CD4-positive, alpha-beta T cell treated with Interleukin-2 at 100 ng/mL for 4 hours (primary cell): ENCODE measurements around the gene UGT1A8.
"Not testable (repeated sequence)": the region's sequence is repeated elsewhere in the genome, so short reads cannot be mapped to it uniquely, and the experiment has no call there.

Experiments
- DNase-seq: peaks from one replicate; pipeline ENCODE4 v3.0.0-alpha.2; 2020; ENCODE audit warnings: low spot score

UGT1A8 gene

DNA sequence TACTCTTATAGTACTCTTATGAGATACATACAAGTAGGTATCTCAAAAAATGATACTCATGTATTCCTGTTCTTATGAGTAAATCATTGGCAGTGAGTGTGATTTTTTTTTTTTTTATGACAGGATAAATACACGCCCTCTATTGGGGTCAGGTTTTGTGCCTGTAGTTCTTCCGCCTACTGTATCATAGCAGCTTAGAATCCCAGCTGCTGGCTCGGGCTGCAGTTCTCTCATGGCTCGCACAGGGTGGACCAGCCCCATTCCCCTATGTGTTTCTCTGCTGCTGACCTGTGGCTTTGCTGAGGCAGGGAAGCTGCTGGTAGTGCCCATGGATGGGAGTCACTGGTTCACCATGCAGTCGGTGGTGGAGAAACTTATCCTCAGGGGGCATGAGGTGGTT is at the start of gene UGT1A8:
Gene UGT1A8, plus strand, starts transcription at position 158 of the 400 bp plus-strand sequence. Its CDS starts 75 bp downstream, at position 233.
- not testable (repeated sequence) for DNase-seq

DNA sequence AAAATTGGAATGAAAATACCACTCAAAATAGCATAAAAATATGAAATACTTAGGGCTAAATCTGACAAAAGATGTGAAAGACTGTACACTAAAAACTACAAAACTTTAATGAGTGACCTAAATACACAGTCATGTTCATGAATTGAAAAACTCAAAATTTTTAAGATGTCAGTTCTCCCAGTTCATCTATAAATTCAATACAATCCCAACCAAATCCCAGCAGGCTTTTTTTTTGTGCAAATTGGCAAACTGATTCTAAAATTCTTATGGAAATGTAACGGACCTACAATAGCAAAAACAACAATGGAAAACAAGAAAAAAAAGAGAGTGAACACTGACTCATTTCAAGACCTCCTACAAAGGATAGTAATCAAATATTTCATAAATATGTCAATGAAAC is 46.4 kb upstream of the UGT1A8 start:
- no peak for DNase-seq

DNA sequence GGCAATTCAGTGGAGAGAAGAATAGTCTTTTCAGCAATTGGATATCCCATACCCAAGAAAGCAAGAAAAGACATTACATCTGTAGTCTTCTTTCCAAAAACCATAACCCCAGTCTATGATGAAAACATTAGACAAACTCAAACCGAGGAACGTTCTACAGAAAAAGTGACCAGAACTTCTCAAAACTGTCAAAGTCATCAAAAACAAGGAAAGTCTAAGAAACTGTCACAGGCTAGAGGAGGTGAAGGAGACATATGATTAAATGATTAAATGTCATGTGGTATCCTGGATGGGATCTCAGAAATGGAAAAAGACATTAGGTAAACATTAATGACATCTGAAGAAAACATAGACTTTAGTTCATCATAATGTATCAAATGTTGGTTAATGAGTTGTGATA is 46.0 kb upstream of the UGT1A8 start:
- DNase-seq: no peak

DNA sequence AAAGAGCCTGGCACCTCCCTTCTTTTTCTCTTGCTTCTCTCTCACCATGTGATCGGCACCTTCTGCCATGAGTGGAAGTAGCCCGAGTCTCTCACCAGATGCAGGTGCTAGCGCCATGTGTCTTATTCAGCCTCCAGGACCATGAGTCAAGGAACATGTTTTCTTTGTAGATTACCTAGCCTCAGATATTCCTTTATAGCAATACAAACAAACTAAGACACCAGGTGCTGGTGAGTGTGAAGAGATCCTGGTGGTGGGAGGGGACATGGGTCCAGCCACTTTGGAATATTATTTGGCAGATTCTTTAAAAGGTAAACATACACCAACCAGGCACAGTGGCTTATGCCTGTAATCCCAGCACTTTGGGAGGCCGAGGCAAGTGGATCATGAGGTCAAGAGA is 45.0 kb upstream of the UGT1A8 start:
- no peak for DNase-seq

DNA sequence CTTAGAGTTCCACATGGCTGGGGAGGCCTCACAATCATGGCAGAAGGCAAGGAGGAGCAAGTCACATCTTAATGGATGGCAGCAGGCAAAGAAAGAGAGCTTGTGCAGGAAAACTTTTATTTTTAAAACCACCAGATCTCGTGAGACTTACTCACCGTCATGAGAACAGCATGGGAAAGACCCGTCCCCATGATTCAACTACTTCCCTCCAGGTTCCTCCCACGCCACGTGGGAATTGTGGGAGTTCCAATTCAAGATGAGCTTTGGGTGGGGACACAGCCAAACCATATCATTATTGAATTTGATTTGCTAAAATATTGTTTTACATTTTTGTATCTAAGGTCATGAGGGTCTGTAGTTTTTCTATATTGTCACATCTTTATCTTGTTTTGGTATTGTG is 40.1 kb upstream of the UGT1A8 start:
- not testable (repeated sequence) for DNase-seq

DNA sequence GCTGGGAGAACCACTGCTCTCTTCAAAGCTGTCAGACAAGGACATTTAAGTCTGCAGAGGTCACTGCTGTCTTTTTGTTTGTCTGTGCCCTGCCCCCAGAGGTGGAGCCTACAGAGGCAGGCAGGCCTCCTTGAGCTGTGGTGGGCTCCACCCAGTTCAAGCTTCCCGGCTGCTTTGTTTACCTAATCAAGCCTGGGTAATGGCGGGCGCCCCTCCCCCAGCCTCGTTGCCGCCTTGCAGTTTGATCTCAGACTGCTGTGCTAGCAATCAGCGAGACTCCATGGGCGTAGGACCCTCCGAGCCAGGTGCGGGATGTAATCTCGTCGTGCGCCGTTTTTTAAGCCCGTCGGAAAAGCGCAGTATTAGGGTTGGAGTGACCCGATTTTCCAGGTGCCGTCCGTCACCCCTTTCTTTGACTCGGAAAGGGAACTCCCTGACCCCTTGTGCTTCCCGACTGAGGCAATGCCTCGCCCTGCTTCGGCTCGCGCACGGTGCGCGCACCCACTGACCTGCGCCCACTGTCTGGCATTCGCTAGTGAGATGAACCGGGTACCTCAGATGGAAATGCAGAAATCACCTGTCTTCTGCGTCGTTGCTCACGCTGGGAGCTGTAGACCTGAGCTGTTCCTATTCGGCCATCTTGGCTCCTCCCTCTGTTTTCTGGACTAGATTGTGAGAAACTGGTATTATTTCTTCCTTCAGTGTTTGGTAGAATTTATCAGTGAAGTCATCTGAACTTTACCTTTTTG is 34.0 kb upstream of the UGT1A8 start:
- DNase-seq: not testable (repeated sequence)

DNA sequence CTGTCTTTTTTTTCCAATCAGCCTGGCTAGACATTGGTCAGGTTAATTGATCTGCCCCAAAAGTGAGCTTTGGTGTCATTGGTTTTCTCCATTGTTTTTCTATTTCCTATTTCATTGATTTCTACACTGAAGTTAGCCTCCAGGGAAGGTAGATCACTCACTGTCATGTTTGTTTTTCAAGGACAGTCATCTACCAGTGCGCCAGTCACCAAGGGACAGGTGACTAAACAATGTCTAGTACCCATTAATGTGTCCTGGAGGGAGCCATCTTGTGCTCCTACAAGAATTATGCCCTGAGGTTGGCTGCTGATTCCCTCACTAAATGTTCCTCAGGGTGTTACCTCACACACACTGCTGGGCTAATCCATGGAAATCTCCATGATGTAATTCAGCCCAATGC is 33.2 kb upstream of the UGT1A8 start:
- DNase-seq: no peak

DNA sequence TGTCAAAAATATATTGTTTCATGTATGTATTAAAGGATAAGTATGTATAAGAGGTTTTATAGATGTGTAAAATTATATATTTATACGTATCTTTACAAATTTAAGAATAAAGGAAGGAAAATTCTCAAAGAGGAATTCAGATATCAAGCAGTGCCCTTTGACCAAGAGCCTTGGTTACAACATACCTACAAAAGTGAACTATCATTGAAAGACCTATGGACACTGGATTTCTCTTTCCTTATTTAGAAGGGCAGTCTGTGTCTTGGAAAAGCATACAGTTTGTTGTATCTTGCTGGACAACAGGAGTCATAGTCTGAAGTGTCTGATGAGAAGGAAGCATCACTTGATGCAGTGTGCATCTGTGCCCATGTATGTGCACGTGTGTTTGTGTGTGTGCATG is 29.0 kb upstream of the UGT1A8 start:
- DNase-seq: no peak

DNA sequence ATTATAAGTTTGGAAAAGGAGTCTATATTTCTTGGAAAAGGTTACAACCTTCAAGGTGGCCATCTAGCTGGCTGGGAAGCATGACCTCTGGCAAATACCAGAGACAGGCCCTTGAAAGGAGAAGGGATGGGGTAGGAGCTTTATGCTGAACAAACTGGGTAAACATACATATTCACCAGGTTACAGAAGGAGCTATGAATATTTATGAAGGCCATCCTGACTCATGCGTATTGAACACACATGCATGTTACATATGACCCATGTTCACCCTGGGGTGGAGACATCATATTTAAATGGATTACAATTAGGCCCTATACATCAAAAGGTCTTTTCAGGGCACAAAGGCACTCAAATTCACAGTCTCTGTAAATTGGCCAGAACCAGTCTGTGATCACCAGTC is 24.7 kb upstream of the UGT1A8 start:
- DNase-seq: not testable (repeated sequence)

DNA sequence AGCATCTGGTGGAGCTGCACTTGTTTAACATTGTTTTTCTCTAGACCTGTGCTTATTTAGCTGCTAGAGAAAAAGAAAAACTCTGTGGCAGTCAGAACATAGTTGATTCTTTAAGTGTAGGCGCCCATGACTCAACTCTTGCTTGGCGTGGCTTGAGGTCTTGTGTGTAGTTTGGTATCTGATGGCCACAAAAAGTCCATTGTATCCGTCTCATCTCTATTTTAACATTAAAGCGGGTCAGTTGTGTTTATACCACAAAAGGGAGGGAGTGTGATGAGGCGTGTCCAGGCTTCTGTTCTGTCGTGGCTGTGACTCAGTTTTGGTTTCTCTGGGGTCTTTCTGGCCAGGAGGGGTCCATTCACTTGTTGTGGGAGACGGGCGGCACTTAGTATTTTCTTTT is 24.2 kb upstream of the UGT1A8 start:
- DNase-seq: no peak

DNA sequence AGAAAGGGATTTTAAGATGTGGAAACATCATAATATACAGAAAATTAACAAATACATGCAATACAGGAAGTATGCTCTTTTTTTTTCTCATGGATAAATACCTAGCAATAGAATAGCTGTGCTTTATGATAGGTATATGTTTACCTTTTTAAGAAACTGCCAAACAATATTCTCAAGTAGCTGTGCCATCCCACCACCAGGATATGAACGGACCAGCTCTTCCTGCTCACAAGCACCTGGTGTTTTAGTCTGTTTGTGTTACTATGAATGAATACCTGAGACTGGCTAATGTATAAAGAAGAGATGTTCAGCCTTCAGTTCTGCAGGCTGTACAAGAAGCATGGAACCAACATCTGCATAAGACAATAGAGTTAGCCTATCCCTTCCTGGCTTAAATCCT is 19.9 kb upstream of the UGT1A8 start:
- no peak for DNase-seq

DNA sequence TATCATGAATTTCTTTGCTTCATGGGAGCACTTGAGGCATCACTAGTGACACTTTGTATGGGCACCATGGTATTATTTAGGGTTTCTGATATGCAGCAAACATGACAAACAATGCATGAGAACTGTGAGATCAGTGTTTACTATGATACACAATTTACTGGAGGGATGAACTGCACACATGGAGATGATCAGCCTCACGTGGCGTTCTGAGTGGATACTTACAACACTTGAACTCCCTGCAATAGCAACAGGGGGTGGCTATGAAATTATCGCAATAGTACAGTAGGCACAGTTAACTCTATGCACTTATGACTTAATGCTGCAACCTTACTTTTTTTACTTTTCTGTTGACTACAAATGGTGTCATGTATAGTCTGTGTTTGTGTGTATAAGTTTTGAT is 18.5 kb upstream of the UGT1A8 start:
- no peak for DNase-seq

DNA sequence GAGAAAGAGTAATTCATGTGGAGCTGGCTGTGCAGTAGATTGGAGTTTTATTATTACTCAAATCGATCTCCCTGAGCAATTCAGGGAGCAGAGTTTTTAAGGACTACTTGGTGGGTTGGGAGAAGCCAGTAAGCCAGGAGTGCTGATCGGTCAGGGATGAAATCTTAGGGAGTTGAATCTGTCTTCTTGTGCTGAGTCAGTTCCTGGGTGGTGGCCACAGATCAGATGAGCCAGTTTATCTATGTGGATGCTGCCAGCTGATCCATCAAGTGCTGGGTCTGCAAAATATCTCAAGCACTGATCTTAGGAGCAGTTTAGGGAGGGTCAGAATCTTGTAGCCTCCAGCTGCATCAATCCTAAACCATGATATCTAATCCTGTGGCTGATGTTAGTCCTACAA is 17.0 kb upstream of the UGT1A8 start:
- no peak for DNase-seq

DNA sequence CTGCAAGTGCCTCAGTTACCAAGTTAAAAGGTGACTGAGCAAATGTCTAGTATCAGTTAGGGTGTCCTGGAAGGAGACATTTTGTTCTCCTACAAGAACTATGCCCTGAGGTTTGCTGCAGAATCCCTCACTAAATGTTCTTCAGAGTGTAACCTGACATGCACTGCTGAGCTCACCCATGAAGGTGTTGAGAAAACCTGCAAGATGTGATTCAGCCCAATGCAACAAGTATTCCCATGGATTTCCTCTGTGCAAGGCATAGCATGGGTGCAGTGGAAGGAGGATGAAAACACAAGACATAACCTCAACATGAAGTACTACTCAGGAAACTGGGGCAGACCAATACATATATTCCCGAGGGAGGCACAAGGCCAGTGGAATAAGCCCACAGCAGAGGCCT is 15.4 kb upstream of the UGT1A8 start:
- no peak for DNase-seq

DNA sequence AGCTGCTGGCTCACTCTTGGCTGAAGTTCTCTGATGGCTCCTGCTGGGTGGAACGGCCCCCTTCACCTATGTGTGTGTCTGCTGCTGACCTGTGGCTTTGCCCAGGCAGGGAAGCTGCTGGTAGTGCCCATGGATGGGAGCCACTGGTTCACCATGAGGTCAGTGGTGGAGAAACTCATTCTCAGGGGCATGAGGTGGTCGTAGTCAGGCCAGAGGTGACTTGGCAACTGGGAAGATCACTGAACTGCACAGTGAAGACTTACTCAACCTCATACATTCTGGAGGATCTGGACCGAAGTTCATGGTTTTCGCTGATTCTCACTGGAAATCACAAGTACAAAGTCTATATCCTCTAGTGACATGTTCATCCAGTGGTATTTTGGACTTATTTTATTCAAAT is 13.9 kb upstream of the UGT1A8 start:
- DNase-seq: no peak

DNA sequence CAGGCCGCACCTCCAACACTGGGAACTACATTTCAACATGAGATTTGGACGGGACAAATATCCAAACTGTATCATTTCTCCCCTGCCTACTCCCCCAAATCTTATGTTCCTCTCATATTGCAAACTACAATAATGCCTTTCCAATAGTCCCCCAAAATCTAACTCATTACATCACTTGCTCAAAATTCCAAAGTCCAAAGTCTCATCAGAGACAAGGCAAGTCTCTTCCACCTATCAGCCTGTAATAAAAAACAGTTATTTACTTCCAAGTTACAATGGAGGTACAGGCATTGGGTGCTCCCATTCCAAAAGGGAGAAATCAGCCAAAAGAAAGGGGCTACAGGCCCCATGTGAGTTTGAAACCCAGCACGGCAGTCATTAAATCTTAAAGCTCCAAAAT is 12.6 kb upstream of the UGT1A8 start:
- no peak for DNase-seq

DNA sequence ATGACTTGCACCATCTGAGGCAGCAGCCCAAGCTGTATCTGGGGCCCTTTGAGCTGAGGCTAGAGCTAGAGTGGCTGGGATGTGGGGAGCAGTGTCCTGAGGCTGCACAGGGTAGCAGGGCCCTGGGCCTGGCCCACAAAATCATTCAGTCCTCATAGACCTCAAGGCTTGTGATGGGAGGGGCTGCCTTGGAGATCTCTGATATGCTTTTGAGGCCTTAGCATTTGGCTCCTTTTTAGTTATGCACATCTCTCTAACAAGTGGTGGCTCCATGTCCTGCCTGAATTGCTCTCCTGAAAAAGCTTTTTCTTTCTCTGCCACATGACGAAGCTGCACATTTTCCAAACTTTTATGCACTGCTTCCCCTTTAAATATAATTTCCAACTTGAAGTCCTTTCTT is 11.8 kb upstream of the UGT1A8 start:
- DNase-seq: no peak

DNA sequence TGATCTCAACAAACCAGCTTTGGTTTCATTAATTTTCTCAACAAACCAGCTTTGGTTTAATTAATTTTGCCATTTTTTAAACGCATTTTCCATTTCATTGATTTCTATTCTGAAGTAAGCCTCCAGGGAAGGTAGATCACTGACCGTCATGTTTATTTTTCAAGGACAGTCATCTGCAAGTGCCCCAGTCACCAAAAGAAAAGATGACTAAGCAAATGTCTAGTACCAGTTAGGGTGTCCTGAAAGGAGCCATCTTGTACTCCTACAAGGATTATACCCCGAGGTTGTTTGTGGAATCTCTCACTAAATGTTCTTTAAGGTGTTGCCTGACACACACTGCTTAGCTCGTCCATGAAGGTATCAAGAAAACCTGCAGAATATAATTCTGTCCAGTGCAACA is 6.1 kb upstream of the UGT1A8 start:
- DNase-seq: no peak

DNA sequence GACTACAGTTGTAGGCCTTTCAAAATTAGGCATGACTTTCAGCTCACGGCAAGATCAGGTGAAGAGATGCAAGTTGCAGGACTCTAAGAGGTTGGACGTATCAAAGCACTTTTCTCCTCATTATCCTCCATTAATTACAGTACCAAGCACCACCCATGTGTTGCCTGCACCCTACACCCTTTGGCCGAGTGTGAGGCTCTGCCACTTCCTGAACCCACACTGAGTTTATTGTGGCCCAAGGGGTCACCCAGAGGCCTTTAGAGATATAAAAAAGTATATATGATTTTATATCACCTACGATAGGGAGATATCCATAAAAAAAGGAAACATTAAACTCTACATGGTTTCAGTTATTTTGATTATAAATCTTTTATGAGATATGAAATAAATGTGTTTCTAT is 2.8 kb downstream of the UGT1A8 start:
- no peak for DNase-seq

DNA sequence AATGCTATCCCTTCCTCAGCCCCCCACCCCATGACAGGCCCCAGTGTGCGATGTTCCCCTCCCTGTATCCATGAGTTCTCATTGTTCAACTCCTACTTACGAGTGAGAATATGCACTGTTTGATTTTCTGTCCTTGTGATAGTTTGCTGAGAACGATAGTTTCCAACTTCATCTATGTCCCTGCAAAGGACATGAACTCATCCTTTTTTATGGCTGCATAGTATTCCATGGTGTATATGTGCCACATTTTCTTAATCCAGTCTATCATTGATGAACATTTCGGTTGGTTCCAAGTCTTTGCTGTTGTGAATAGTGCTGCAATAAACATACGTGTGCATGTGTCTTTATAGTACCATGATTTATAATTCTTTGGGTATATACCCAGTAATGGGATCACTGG is 4.4 kb downstream of the UGT1A8 start:
- DNase-seq: not testable (repeated sequence)

DNA sequence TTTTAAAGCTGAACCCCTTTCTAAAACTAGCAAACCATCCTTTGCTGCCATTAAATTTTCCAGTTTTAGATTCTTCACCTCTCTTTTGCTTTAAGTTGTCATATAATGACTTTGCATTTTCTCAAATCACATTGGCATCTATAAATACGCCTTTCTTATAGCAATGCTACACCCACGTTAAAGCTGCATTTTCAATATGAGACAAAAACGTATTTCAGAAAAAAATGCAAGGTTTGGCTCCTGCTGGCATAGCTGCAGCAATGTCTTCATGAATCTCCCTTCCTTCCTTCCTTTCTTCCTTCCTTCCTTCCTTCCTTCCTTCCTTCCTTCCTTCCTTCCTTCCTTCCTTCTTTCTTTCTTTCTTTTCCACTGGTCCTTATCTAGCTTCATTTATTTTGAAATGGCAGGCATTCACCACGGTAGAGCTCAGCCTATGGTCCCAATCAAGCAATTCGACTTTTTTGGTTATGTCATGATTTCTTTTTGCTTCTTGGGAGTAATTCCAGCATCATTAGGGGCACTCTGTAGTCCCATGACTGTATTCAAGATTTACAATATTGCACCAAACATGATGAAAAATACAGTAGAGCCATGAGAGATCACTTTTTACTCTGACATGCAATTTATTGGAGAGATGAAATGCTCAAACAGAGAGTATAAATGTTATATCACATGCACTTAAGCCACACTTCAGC is 10.0 kb downstream of the UGT1A8 start:
- no peak for DNase-seq

DNA sequence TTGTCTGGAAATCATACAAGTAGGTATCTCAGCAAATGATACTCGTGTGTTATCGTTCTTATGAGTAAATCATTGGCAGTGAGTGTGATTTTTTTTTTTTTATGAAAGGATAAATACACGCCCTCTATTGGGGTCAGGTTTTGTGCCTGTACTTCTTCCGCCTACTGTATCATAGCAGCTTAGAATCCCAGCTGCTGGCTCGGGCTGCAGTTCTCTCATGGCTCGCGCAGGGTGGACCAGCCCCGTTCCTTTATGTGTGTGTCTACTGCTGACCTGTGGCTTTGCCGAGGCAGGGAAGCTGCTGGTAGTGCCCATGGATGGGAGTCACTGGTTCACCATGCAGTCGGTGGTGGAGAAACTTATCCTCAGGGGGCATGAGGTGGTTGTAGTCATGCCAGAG is 18.9 kb downstream of the UGT1A8 start, which contains the start of gene UGT1A10:
Gene UGT1A10, plus strand, starts transcription at position 143 of the 400 bp plus-strand sequence. Its CDS starts 75 bp downstream, at position 218.
- not testable (repeated sequence) for DNase-seq

DNA sequence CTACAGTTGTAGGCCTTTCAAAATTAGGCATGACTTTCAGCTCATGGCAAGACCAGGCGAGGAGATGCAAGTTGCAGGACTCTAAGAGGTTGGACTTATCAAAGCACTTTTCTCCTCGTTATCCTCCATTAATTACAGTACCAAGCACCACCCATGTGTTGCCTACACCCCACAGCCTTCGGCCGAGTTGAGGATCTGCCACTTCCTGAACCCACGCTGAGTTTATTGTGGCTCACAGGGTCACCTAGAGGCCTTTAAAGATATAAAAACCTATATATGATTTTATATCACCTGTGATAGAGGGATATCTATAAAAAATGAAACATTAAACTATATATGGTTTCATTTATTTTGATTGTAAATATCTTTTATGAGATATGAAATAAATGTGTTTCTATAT is 21.4 kb downstream of the UGT1A8 start:
- no peak for DNase-seq

DNA sequence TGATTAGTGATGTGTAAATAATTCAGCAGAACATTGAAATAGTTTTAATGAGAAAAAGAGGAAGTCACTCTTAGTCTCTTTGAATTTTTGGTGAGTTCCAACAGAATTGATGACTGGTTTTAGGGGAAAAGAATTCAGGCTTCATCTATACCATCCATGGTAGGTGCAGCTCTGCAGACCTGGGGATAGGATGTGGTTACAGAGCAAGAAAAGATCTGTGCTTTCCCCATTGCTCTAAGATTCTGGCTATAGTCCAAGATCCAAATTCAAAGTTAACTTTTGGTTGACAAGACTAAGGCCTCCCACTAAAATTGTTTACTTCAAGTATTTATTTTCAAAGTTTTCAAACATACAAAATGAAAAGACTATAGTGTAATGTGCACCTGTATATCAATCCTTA is 22.4 kb downstream of the UGT1A8 start:
- DNase-seq: no peak
